GM10266 (cell line): ENCODE data around the gene SYVN1.
A peak's percentile ranks its signal among the peaks of the same experiment; 100 is the strongest.

Experiments
- DNase-seq: peaks from one replicate; pipeline ENCODE4 v3.0.0; 2012; ENCODE audit errors: extremely low spot score
- TF ChIP-seq, protein P1 (sequence below): IDR thresholded peaks from 2 replicates; pipeline ENCODE4 v1.5.1; 2012; ENCODE audit warnings: mild to moderate bottlenecking, low read depth; ENCODE audit not compliant: control insufficient read depth, insufficient read depth; ENCODE audit errors: missing control alignments

Gene SYVN1

DNA sequence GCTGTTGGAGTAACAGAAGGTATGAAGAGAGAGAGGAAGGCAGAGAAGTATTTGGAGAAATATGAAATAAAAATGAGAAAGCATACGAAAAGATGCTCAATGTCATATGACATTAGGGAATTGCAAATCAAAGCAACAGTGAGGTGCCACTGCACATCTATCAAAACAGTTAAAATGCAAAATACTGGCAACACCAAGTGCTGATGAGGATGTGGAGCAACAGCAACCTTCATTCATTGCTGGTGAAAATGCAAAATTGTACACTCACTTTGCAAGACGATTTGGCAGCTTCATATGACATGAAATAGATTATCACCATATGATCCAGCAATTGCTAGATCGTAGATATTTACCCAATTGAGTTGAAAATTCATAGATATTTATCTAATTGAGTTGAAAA, 26.3 kb upstream of the SYVN1 start:
- no peak for DNase-seq
- TF ChIP-seq, protein P1, sequence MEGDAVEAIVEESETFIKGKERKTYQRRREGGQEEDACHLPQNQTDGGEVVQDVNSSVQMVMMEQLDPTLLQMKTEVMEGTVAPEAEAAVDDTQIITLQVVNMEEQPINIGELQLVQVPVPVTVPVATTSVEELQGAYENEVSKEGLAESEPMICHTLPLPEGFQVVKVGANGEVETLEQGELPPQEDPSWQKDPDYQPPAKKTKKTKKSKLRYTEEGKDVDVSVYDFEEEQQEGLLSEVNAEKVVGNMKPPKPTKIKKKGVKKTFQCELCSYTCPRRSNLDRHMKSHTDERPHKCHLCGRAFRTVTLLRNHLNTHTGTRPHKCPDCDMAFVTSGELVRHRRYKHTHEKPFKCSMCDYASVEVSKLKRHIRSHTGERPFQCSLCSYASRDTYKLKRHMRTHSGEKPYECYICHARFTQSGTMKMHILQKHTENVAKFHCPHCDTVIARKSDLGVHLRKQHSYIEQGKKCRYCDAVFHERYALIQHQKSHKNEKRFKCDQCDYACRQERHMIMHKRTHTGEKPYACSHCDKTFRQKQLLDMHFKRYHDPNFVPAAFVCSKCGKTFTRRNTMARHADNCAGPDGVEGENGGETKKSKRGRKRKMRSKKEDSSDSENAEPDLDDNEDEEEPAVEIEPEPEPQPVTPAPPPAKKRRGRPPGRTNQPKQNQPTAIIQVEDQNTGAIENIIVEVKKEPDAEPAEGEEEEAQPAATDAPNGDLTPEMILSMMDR: no peak

DNA sequence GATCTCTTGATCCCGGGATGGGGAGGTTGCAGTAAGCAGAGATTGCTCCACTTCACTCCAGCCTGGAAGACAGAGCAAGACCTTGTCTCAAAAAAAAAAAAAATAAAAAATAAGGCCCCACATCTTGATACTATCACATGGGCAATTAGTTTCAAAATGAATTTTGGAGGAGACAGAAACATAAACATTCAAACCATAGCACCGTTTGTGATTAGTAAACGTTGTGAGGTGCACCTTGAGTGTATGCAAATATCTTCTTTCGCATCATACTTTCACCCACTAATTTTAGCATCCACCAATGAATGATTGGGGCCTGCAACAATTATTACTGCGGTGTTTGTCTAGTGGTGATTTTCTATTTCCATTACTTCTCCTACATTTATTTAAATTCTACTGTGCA, 24.7 kb upstream of the SYVN1 start:
- TF ChIP-seq, protein P1: no peak
- peak; percentile 44 for DNase-seq

DNA sequence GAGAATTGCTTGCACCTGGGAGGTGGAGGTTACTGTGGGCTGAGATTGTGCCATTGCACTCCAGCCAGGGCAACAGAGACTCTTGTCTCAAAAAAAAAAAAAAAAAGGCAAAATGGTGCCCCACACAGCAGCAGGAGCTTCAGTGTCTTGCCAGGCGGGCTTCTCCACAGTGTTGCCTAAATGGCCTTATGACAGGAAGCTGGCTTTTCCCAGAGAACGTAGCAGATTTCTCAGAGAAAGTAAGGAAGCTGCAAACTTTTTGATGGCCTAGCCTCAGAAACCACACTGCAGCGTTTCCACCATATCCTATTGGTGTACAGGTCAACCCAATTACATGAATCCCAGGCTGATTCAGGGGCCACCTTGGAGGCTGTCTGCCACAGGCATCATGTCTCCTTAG, 23.0 kb upstream of the SYVN1 start:
- no peak for DNase-seq
- TF ChIP-seq, protein P1: no peak

DNA sequence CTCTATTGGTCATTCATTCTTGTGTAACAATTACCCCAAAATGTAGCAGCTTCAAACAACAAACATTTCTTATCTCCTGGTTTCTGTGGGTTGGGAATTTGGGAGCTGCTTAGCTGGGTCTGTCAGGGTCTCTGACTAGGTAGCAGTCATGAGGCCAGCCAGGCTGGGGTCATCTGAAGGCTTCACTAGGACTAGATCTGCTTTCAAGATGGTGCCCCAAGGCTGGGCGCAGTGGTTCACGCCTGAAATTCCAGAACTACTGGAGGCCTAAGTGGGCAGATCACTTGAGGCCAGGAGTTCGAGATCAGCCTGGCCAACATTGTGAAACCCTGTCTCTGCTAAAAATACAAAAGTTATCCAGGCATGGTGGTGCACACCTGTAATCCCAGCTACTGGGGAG, 22.6 kb upstream of the SYVN1 start:
- TF ChIP-seq, protein P1: no peak
- no peak for DNase-seq

DNA sequence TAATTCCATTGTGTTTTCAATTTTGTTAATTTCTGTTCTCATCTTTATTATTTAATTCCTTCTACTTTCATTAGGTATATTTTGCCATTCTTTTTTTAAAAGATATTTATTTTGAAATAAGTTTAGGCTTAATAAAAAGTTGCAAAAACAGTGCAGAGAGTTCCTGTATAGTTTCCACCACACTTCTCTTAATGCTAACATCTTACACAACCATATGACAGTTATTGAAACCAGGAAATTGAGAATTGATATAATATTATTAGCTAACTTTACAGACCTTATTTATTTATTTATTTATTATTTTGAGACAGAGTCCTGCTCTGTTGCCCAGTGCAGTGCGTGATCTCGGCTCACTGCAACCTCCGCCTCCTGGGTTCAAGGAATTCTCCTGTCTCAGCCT, 21.9 kb upstream of the SYVN1 start:
- DNase-seq: no peak
- TF ChIP-seq, protein P1: no peak

DNA sequence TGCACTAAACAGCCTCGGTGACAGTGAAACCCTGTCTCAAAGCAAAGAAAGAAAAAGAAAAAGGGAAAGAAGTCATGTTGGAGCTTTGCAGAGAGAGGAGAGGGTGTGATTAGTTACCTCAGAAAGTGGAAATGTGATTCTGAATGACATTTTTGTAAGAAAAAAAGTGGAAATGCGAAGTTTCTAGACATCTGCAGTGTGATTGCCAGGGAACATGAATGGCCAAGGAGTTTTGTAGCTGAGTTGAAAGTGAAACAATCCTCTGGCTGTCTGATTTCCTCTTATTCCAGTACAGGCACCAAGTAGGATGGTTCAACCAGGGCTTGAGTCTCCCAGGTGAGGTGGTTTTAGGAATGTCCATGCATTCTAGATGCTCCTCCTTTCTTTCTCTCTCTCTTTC, 17.8 kb upstream of the SYVN1 start:
- DNase-seq: no peak
- TF ChIP-seq, protein P1: no peak

DNA sequence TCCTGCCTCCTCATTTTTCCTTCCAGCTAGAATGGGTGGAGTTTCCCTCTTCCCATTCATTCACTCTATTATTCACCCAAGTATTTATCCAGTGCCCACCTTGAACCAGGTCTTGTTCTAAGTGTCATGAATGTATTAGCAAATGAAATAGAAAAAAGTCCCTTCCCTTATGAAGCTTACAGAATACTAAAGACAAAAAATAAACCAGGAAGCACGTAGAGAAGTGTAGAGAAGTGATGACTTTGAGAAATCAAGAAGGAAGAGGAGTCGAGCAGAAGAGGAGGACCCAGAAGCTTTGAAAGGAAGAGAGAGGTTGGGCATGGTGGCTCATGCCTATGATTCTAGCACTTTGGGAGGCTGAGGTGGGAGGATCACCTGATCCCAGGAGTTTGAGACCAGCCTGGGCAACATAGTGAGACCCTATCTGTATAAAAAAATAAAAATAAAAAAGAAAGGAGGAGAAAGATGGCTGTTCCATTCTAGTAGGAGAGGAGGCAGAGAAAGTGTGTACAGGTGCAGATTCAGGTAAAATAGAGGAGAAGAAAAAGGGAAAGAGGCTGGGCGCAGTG, 17.1 kb upstream of the SYVN1 start:
- no peak for DNase-seq
- TF ChIP-seq, protein P1: no peak
